ENCODE measurements around the gene TSHR. TPM values are rescaled to one million over a fixed set of nuclear protein-coding genes. Genes with fewer than 3 reads are reported as not detected.

The TSHR gene
- total RNA-seq, 1 donor from 2014 or later, result not detected

- H3K4me3 ChIP-seq (ENCODE audit: insufficient read depth, low read depth, low read length), result no peak overlapping the region
- no peaks in the 10 kb centered on the region for H3K9me3 ChIP-seq (ENCODE audit: insufficient read depth, low read depth, low read length)
- no peaks in the 10 kb centered on the region for H3K4me1 ChIP-seq (ENCODE audit: insufficient read depth, low read length)
- DNase-seq (ENCODE audit: low read depth) (no peak), FAIRE-seq (no peak)
- H3K36me3 ChIP-seq (ENCODE audit: insufficient read depth, low read length), result no peaks in the 10 kb centered on the region
- no peak overlapping the region for H3K9ac ChIP-seq (ENCODE audit: low read length)
- no peaks in the 10 kb centered on the region for H3K27me3 ChIP-seq (ENCODE audit: insufficient read depth, low read length)
- Mint-ChIP-seq H3K4me1 (ENCODE audit: low read depth, unreplicated experiment) (peaks cover 2% of the 10 kb centered on the region), H3K4me3 (ENCODE audit: unreplicated experiment) (no peak overlapping the region), H3K27me3 (ENCODE audit: low read depth, unreplicated experiment) (no peaks in the 10 kb centered on the region), H3K9me3 (ENCODE audit: unreplicated experiment) (peaks cover 6% of the 10 kb centered on the region), H3K27ac (ENCODE audit: unreplicated experiment) (no peak overlapping the region), H3K36me3 (ENCODE audit: low read depth, unreplicated experiment) (no peaks in the 10 kb centered on the region)
- H3K4me2 ChIP-seq (ENCODE audit: low read length), result no peak overlapping the region
- H4K20me1 ChIP-seq (ENCODE audit: insufficient read depth, low read length), result no peaks in the 10 kb centered on the region
- no peak overlapping the region for H3K27ac ChIP-seq (ENCODE audit: low read depth, low read length)
- no peak overlapping the region for H2AFZ ChIP-seq (ENCODE audit: low read depth, low read length)
- H3K79me2 ChIP-seq (ENCODE audit: insufficient read depth, low read length), result no peaks in the 10 kb centered on the region
- TF ChIP-seq EZH2 (IDR thresholded peaks at IDR 0.05; ENCODE audit: insufficient read depth, low read length), result no peak
- TF ChIP-seq, protein P1, sequence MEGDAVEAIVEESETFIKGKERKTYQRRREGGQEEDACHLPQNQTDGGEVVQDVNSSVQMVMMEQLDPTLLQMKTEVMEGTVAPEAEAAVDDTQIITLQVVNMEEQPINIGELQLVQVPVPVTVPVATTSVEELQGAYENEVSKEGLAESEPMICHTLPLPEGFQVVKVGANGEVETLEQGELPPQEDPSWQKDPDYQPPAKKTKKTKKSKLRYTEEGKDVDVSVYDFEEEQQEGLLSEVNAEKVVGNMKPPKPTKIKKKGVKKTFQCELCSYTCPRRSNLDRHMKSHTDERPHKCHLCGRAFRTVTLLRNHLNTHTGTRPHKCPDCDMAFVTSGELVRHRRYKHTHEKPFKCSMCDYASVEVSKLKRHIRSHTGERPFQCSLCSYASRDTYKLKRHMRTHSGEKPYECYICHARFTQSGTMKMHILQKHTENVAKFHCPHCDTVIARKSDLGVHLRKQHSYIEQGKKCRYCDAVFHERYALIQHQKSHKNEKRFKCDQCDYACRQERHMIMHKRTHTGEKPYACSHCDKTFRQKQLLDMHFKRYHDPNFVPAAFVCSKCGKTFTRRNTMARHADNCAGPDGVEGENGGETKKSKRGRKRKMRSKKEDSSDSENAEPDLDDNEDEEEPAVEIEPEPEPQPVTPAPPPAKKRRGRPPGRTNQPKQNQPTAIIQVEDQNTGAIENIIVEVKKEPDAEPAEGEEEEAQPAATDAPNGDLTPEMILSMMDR (IDR thresholded peaks at IDR 0.05; ENCODE audit: insufficient read depth, low read depth, low read length), result no peak
Observed at GRCh38 chr14:81070511-81070910, 115.1 kb downstream of the TSHR start.

DNA sequence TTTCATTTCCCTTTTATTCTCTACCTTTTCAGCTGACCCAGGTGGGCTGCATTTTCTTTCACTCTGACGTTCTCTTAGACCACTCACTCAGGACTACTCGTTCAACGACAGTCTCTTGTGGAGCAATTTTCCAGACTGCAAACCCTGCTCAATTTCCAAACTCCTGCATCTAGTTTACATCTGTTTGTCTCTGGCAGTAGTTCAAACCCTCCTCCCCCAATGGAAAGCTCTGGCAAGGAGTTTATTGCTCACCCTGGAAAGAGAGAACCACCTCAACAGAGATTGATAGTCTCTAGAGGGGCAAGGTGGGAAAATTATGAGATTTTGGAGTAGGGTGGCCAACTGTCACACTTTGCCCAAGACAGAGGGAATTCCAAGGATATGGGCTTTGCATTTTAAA is 130.2 kb downstream of the TSHR start:
- Histone ChIP-seq H3K79me2 (ENCODE audit: insufficient read depth, low read length) (no peaks in the 10 kb centered on the region), H3K36me3 (ENCODE audit: insufficient read depth, low read length) (no peaks in the 10 kb centered on the region), H3K4me2 (ENCODE audit: low read length) (no peak overlapping the region), H2AFZ (ENCODE audit: low read depth, low read length) (no peak overlapping the region), H3K9ac (ENCODE audit: low read length) (no peak overlapping the region), H3K9me3 (ENCODE audit: insufficient read depth, low read depth, low read length) (no peaks in the 10 kb centered on the region), H4K20me1 (ENCODE audit: insufficient read depth, low read length) (no peaks in the 10 kb centered on the region), H3K4me1 (ENCODE audit: insufficient read depth, low read length) (no peaks in the 10 kb centered on the region), H3K4me3 (ENCODE audit: insufficient read depth, low read depth, low read length) (no peak overlapping the region), H3K27ac (ENCODE audit: low read depth, low read length) (no peak overlapping the region), H3K27me3 (ENCODE audit: insufficient read depth, low read length) (no peaks in the 10 kb centered on the region)
- H3K27ac Mint-ChIP-seq (ENCODE audit: unreplicated experiment), result no peak overlapping the region
- no peak for FAIRE-seq
- H3K36me3 Mint-ChIP-seq (ENCODE audit: low read depth, unreplicated experiment), result no peaks in the 10 kb centered on the region
- no peak overlapping the region for H3K4me3 Mint-ChIP-seq (ENCODE audit: unreplicated experiment)
- no peaks in the 10 kb centered on the region for H3K4me1 Mint-ChIP-seq (ENCODE audit: low read depth, unreplicated experiment)
- H3K9me3 Mint-ChIP-seq (ENCODE audit: unreplicated experiment), result no peaks in the 10 kb centered on the region
- DNase-seq (ENCODE audit: low read depth), result no peak
- TF ChIP-seq, protein P1 (IDR thresholded peaks at IDR 0.05; ENCODE audit: insufficient read depth, low read depth, low read length), result no peak
- no peak for TF ChIP-seq EZH2 (IDR thresholded peaks at IDR 0.05; ENCODE audit: insufficient read depth, low read length)
- no peaks in the 10 kb centered on the region for H3K27me3 Mint-ChIP-seq (ENCODE audit: low read depth, unreplicated experiment)

DNA sequence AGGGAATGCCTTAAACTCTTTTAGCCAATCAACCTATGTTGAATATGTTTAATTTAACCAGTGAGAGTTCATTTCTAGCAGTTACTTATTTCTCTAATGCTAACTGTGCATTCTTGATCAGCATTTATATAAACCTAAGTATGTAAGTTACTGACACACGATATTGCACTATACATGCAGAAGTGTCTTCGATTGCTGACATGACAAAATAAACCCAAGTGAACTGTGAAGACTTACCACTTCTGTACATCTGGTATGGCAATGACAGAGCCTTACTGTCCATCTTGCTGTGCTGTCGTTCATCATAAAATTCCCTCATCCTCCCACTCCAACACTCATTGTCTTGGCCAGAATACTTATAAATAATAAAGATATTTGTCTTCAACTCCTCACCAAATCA is 131.8 kb downstream of the TSHR start:
- H3K4me1 ChIP-seq (ENCODE audit: insufficient read depth, low read length), result no peaks in the 10 kb centered on the region
- H3K79me2 ChIP-seq (ENCODE audit: insufficient read depth, low read length), result no peaks in the 10 kb centered on the region
- no peaks in the 10 kb centered on the region for H3K9me3 ChIP-seq (ENCODE audit: insufficient read depth, low read depth, low read length)
- H4K20me1 ChIP-seq (ENCODE audit: insufficient read depth, low read length), result no peaks in the 10 kb centered on the region
- no peak overlapping the region for H3K27ac Mint-ChIP-seq (ENCODE audit: unreplicated experiment)
- TF ChIP-seq EZH2 (IDR thresholded peaks at IDR 0.05; ENCODE audit: insufficient read depth, low read length), result no peak
- TF ChIP-seq, protein P1 (IDR thresholded peaks at IDR 0.05; ENCODE audit: insufficient read depth, low read depth, low read length), result no peak
- no peak overlapping the region for H2AFZ ChIP-seq (ENCODE audit: low read depth, low read length)
- H3K36me3 ChIP-seq (ENCODE audit: insufficient read depth, low read length), result peaks cover under 1% of the 10 kb centered on the region
- H3K27me3 Mint-ChIP-seq (ENCODE audit: low read depth, unreplicated experiment), result no peaks in the 10 kb centered on the region
- DNase-seq (ENCODE audit: low read depth) (no peak), FAIRE-seq (no peak)
- no peaks in the 10 kb centered on the region for H3K36me3 Mint-ChIP-seq (ENCODE audit: low read depth, unreplicated experiment)
- no peaks in the 10 kb centered on the region for H3K27me3 ChIP-seq (ENCODE audit: insufficient read depth, low read length)
- H3K9ac ChIP-seq (ENCODE audit: low read length), result no peak overlapping the region
- no peak overlapping the region for H3K4me3 ChIP-seq (ENCODE audit: insufficient read depth, low read depth, low read length)
- no peaks in the 10 kb centered on the region for H3K4me1 Mint-ChIP-seq (ENCODE audit: low read depth, unreplicated experiment)
- H3K9me3 Mint-ChIP-seq (ENCODE audit: unreplicated experiment), result no peaks in the 10 kb centered on the region
- no peak overlapping the region for H3K27ac ChIP-seq (ENCODE audit: low read depth, low read length)
- H3K4me2 ChIP-seq (ENCODE audit: low read length), result no peak overlapping the region
- no peak overlapping the region for H3K4me3 Mint-ChIP-seq (ENCODE audit: unreplicated experiment)

Data from astrocyte (in vitro differentiated cells and primary cell).